HEK293 (cell line): Measurements from ENCODE around the gene C17orf50.
A peak's percentile ranks its signal among the peaks of the same experiment; 100 is the strongest.

Experiments
- CTCF ChIA-PET: fragments of 350-600 bp; formaldehyde crosslinking; extraction: SDS; loops from one replicate; lab custom pipeline; 2021; ENCODE audit warnings: antibody characterized with exemption; lab: Yijun Ruan, JAX
- POLR2A ChIA-PET: fragments of 300-600 bp; formaldehyde crosslinking; extraction: SDS; loops from one replicate; lab custom pipeline; 2020; ENCODE audit warnings: antibody characterized with exemption, inconsistent platforms; lab: Yijun Ruan, JAX
- H3K27ac ChIP-seq: fragments of 200-500 bp; sonication (Bioruptor generic); 2 replicates; pipeline ENCODE4 v1.5.1; 2014; ENCODE audit warnings: low read depth, low read length, control low read depth, inconsistent platforms; ENCODE audit errors: extremely low read depth
- H3K36me3 ChIP-seq, 2 experiments: fragments of 200-500 bp in 1 of 2; sonication (Bioruptor generic) in 1 of 2; 1 replicate in 1 of 2; 2 replicates in 1 of 2; pipeline ENCODE4 v1.5.1; 2014 to 2017; ENCODE audit warnings: inconsistent platforms in 2 of 2, low read length in 2 of 2; ENCODE audit not compliant: control insufficient read depth in 2 of 2, insufficient read depth in 1 of 2
- H3K4me1 ChIP-seq: fragments of 200-500 bp; sonication (Bioruptor generic); 2 replicates; pipeline ENCODE4 v1.5.1; 2014; ENCODE audit warnings: mild to moderate bottlenecking, low read length, inconsistent platforms; ENCODE audit not compliant: control insufficient read depth, insufficient read depth
- H3K4me3 ChIP-seq: 2 replicates; pipeline ENCODE4 v1.5.1; 2011; ENCODE audit warnings: low read depth, mild to moderate bottlenecking, control low read depth, low read length, moderate library complexity
- H3K9me3 ChIP-seq: fragments of 200-500 bp; sonication (Bioruptor generic); 2 replicates; pipeline ENCODE4 v1.5.1; 2014; ENCODE audit warnings: low read depth, low read length, inconsistent platforms; ENCODE audit not compliant: control insufficient read depth, insufficient read depth
- ATF2 ChIP-seq: fragments of 450-650 bp; formaldehyde crosslinking; IDR thresholded peaks from 2 replicates; pipeline ENCODE4 v1.5.1; 2016; ENCODE audit warnings: missing biosample characterization, missing genetic modification characterization, low read depth
- ELK4 ChIP-seq: IDR thresholded peaks from 2 replicates; pipeline ENCODE4 v1.6.1; 2011; ENCODE audit warnings: mild to moderate bottlenecking, low read depth, low read length, borderline replicate concordance
- GLIS2 ChIP-seq: fragments of 450-650 bp; formaldehyde crosslinking; IDR thresholded peaks from 2 replicates; pipeline ENCODE4 v1.5.1; 2016; ENCODE audit warnings: missing biosample characterization, missing genetic modification characterization
- KLF8 ChIP-seq: fragments of 450-650 bp; formaldehyde crosslinking; IDR thresholded peaks from 2 replicates; pipeline ENCODE4 v1.5.1; 2016; ENCODE audit warnings: missing biosample characterization, missing genetic modification characterization
- RBAK ChIP-seq: fragments of 450-650 bp; formaldehyde crosslinking; IDR thresholded peaks from 2 replicates; pipeline ENCODE4 v1.5.1; 2016; ENCODE audit warnings: missing biosample characterization, missing genetic modification characterization
- REST ChIP-seq: fragments of 450-650 bp; formaldehyde crosslinking; IDR thresholded peaks from 2 replicates; pipeline ENCODE4 v1.5.1; 2016; ENCODE audit warnings: missing biosample characterization, missing genetic modification characterization
- ZBTB1 ChIP-seq: fragments of 450-650 bp; formaldehyde crosslinking; IDR thresholded peaks from 2 replicates; pipeline ENCODE4 v1.5.1; 2016; ENCODE audit warnings: missing biosample characterization, missing genetic modification characterization
- ZBTB10 ChIP-seq: fragments of 450-650 bp; formaldehyde crosslinking; IDR thresholded peaks from 2 replicates; pipeline ENCODE4 v1.5.1; 2016; ENCODE audit warnings: missing biosample characterization, missing genetic modification characterization
- ZBTB26 ChIP-seq: fragments of 450-650 bp; formaldehyde crosslinking; optimal IDR thresholded peaks from 2 replicates; pipeline ENCODE3; 2016; ENCODE audit warnings: missing biosample characterization, mild to moderate bottlenecking, missing genetic modification characterization
- ZFP41 ChIP-seq: fragments of 450-650 bp; formaldehyde crosslinking; IDR thresholded peaks from 2 replicates; pipeline ENCODE4 v1.5.1; 2016; ENCODE audit warnings: missing biosample characterization, missing genetic modification characterization, borderline replicate concordance
- ZNF121 ChIP-seq: fragments of 450-650 bp; formaldehyde crosslinking; IDR thresholded peaks from 2 replicates; pipeline ENCODE4 v1.5.1; 2016; ENCODE audit warnings: missing biosample characterization, missing genetic modification characterization
- ZNF19 ChIP-seq: fragments of 450-650 bp; formaldehyde crosslinking; IDR thresholded peaks from 2 replicates; pipeline ENCODE4; 2016; ENCODE audit warnings: missing biosample characterization, missing genetic modification characterization, low read depth
- ZNF292 ChIP-seq: fragments of 450-650 bp; formaldehyde crosslinking; IDR thresholded peaks from 2 replicates; pipeline ENCODE4 v1.5.1; 2016; ENCODE audit warnings: low read depth, missing biosample characterization, missing genetic modification characterization, borderline replicate concordance
- ZNF324 ChIP-seq: fragments of 450-650 bp; formaldehyde crosslinking; IDR thresholded peaks from 2 replicates; pipeline ENCODE4 v1.5.1; 2016; ENCODE audit warnings: missing biosample characterization, missing genetic modification characterization
- ZNF335 ChIP-seq: fragments of 450-650 bp; formaldehyde crosslinking; conservative IDR thresholded peaks from 2 replicates; pipeline ENCODE4 v1.5.1; 2016; ENCODE audit warnings: missing biosample characterization, missing genetic modification characterization
- ZNF366 ChIP-seq: fragments of 450-650 bp; formaldehyde crosslinking; conservative IDR thresholded peaks from 2 replicates; pipeline ENCODE4 v1.5.1; 2016; ENCODE audit warnings: missing biosample characterization, missing genetic modification characterization
- ZNF548 ChIP-seq: fragments of 450-650 bp; formaldehyde crosslinking; IDR thresholded peaks from 2 replicates; pipeline ENCODE4 v1.5.1; 2016; ENCODE audit warnings: missing biosample characterization, missing genetic modification characterization
- ZNF600 ChIP-seq: fragments of 450-650 bp; formaldehyde crosslinking; IDR thresholded peaks from 2 replicates; pipeline ENCODE4 v1.5.1; 2016; ENCODE audit warnings: missing biosample characterization, missing genetic modification characterization
- ZNF654 ChIP-seq: fragments of 450-650 bp; formaldehyde crosslinking; IDR thresholded peaks from 2 replicates; pipeline ENCODE4 v1.5.1; 2016; ENCODE audit warnings: low read depth, missing biosample characterization, missing genetic modification characterization
- ZNF843 ChIP-seq: fragments of 450-650 bp; formaldehyde crosslinking; IDR thresholded peaks from 2 replicates; pipeline ENCODE4 v1.5.1; 2016; ENCODE audit warnings: missing biosample characterization, missing genetic modification characterization
- ZSCAN16 ChIP-seq: fragments of 450-650 bp; formaldehyde crosslinking; IDR thresholded peaks from 2 replicates; pipeline ENCODE4 v1.5.1; 2016; ENCODE audit warnings: missing biosample characterization, missing genetic modification characterization
- ZSCAN18 ChIP-seq: fragments of 450-650 bp; formaldehyde crosslinking; IDR thresholded peaks from 2 replicates; pipeline ENCODE4 v1.5.1; 2016; ENCODE audit warnings: missing biosample characterization, missing genetic modification characterization

The C17orf50 gene

GRCh38 chr17:35743626-35744328 lies 16.9 kb upstream of the C17orf50 start:
- CTCF ChIA-PET = interaction anchor here (0.6 to 11.6 kb wide), 5 partner anchors 11 to 130 kb away, joined by 3 to 321 read pairs (median 3); no protein-coding TSS in a partner anchor
- Histone ChIP-seq H3K4me3 (no peak overlapping the region), H3K4me1 (no peaks in the 10 kb centered on the region), H3K36me3 (peaks cover 0 to 4% of the 10 kb centered on the region in 2 experiments; a peak in 1 of 3 replicates), H3K27ac (no peak overlapping the region), H3K9me3 (no peaks in the 10 kb centered on the region)
- TF ChIP-seq ELK4 (no peak), ZNF366 (tag by site-specific recombination) (no peak), ZNF121 (peak; percentile 96), ZNF335 (tag by site-specific recombination) (no peak), ZNF19 (tag by site-specific recombination) (no peak), REST (tag by site-specific recombination) (peak; percentile 98), ZNF548 (tag by site-specific recombination) (no peak), ZNF600 (tag by site-specific recombination) (0 out of 2 replicates have a peak, but pooled peaks have one; percentile 12), ZNF843 (tag by site-specific recombination) (no peak), ZSCAN16 (tag by site-specific recombination) (peak; percentile 72), RBAK (tag by site-specific recombination) (no peak)
- POLR2A ChIA-PET = interaction anchor here (0.8 to 1.8 kb wide), 3 partner anchors 9 to 166 kb away, joined by 3 to 5 read pairs (median 3); partner anchors contain the start of genes PEX12 and RASL10B

- POLR2A ChIA-PET = interaction anchor here (0.6 to 1.8 kb wide), 2 partner anchors 13 to 134 kb away, joined by 3 to 5 read pairs; partner anchors contain the start of gene RASL10B
- H3K9me3 ChIP-seq = no peaks in the 10 kb centered on the region
- no peaks in the 10 kb centered on the region for H3K4me1 ChIP-seq
- H3K4me3 ChIP-seq = no peak overlapping the region
- no peak overlapping the region for H3K27ac ChIP-seq
- H3K36me3 ChIP-seq = peaks cover 0 to 4% of the 10 kb centered on the region in 2 experiments; a peak in 1 of 3 replicates
- CTCF ChIA-PET = interaction anchor here (0.6 to 11.6 kb wide), 4 partner anchors 12 to 131 kb away, joined by 3 to 321 read pairs (median 4); no protein-coding TSS in a partner anchor
- TF ChIP-seq KLF8 (tag by site-specific recombination) (no peak), ZNF654 (tag by site-specific recombination) (no peak), ZNF292 (no peak), ZSCAN18 (no peak), ZFP41 (tag by site-specific recombination) (no peak), ATF2 (tag by site-specific recombination) (no peak), ZBTB1 (tag by site-specific recombination) (no peak), ZNF324 (tag by site-specific recombination) (no peak), ZBTB26 (tag by site-specific recombination) (no peak), ZBTB10 (no peak), GLIS2 (no peak)
Measured at GRCh38 chr17:35744830-35745229, 15.9 kb upstream of the C17orf50 start.
